CD14-positive monocyte (primary cell): ENCODE data around the gene KRTAP10-3. TPM values are rescaled to one million over a fixed set of nuclear protein-coding genes. Genes with fewer than 3 reads are reported as not detected.

ENCODE experiments used
- DNase-seq, 3 donors: peaks; one replicate each; pipeline ENCODE4 v3.0.0-alpha.2; 2011 to 2022
- H2AFZ ChIP-seq: 2 replicates; pipeline ENCODE4 v1.6.0; 2012; ENCODE audit warnings: mild to moderate bottlenecking, low read depth, low read length, inconsistent platforms; ENCODE audit not compliant: insufficient read depth, poor library complexity, severe bottlenecking
- H3K27ac ChIP-seq, 2 donors: 1 replicate in 1 of 2; 2 replicates in 1 of 2; pipeline ENCODE4 v1.5.1; 2012 to 2013; ENCODE audit warnings: low read length in 2 of 2, control low read depth in 1 of 2, inconsistent platforms in 1 of 2, low read depth in 1 of 2, mild to moderate bottlenecking in 1 of 2
- H3K27me3 ChIP-seq, 2 donors: one replicate each; pipeline versions ENCODE4 v1.6.0 to v1.6.1; 2011 to 2013; ENCODE audit warnings: low read length in 2 of 2; ENCODE audit not compliant: control insufficient read depth in 2 of 2, insufficient read depth in 2 of 2
- H3K36me3 ChIP-seq, 2 donors: replicated peaks in 1 of 2; 1 replicate in 1 of 2; 2 replicates in 1 of 2; pipeline versions ENCODE4 v1.5.1 to v1.6.1; 2012 to 2013; ENCODE audit warnings: low read length in 2 of 2, control low read depth in 1 of 2, inconsistent platforms in 1 of 2, mild to moderate bottlenecking in 1 of 2; ENCODE audit not compliant: insufficient read depth in 2 of 2, control insufficient read depth in 1 of 2
- H3K4me1 ChIP-seq, 2 donors: 1 replicate in 1 of 2; 2 replicates in 1 of 2; pipeline versions ENCODE4 v1.5.1 to v1.6.1; 2012 to 2013; ENCODE audit warnings: low read length in 2 of 2, control low read depth in 1 of 2, inconsistent platforms in 1 of 2, mild to moderate bottlenecking in 1 of 2, moderate library complexity in 1 of 2; ENCODE audit not compliant: insufficient read depth in 2 of 2, control insufficient read depth in 1 of 2
- H3K4me2 ChIP-seq: replicated peaks from 2 replicates; pipeline ENCODE3; 2012; ENCODE audit warnings: low read length, moderate library complexity, mild to moderate bottlenecking; ENCODE audit not compliant: poor library complexity, severe bottlenecking; ENCODE audit errors: extremely low read depth
- H3K4me3 ChIP-seq, 3 experiments: fragments of 200-600 bp in 1 of 3; sonication (generic) in 1 of 3; replicated peaks in 1 of 3; 1 replicate in 2 of 3; 2 replicates in 1 of 3; pipeline ENCODE4 v1.5.1; 2011 to 2013; ENCODE audit warnings: low read length in 3 of 3, mild to moderate bottlenecking in 3 of 3, control low read depth in 2 of 3, low read depth in 2 of 3, inconsistent platforms in 1 of 3, moderate library complexity in 1 of 3
- H3K79me2 ChIP-seq: 2 replicates; pipeline ENCODE4 v1.6.0; 2012; ENCODE audit warnings: mild to moderate bottlenecking, control low read depth, inconsistent platforms, low read length, moderate library complexity; ENCODE audit not compliant: insufficient read depth
- H3K9ac ChIP-seq: 2 replicates; pipeline ENCODE4 v1.6.0; 2017; ENCODE audit warnings: low read length, mild to moderate bottlenecking; ENCODE audit not compliant: insufficient read depth, poor library complexity, severe bottlenecking
- H3K9me3 ChIP-seq, 2 donors: replicated peaks in 1 of 2; 1 replicate in 1 of 2; 2 replicates in 1 of 2; pipeline versions ENCODE4 v1.5.1 to v1.6.1; 2012 to 2013; ENCODE audit warnings: low read length in 2 of 2, control low read depth in 1 of 2; ENCODE audit not compliant: control insufficient read depth in 1 of 2, insufficient read depth in 1 of 2
- H4K20me1 ChIP-seq: 2 replicates; pipeline ENCODE4 v1.6.0; 2012; ENCODE audit warnings: mild to moderate bottlenecking, low read length, control low read depth, moderate library complexity; ENCODE audit not compliant: insufficient read depth
- H3K27ac Mint-ChIP-seq, 7 donors: one replicate each; pipeline ENCODE4 v1.8.0; 2020; ENCODE audit warnings: mild to moderate bottlenecking in 7 of 7, mixed read lengths in 7 of 7, moderate library complexity in 6 of 7, inconsistent platforms in 2 of 7
- H3K27me3 Mint-ChIP-seq, 3 donors: one replicate each; pipeline ENCODE4 v1.8.0; 2021 to 2022; ENCODE audit warnings: low read depth in 3 of 3, mild to moderate bottlenecking in 3 of 3, mixed read lengths in 3 of 3, moderate library complexity in 3 of 3, inconsistent platforms in 1 of 3
- H3K36me3 Mint-ChIP-seq, 2 donors: one replicate each; pipeline ENCODE4 v1.8.0; 2020; ENCODE audit warnings: mixed read lengths in 2 of 2, inconsistent platforms in 1 of 2, mild to moderate bottlenecking in 1 of 2
- H3K4me1 Mint-ChIP-seq: one replicate; pipeline ENCODE4 v1.8.0; 2020; ENCODE audit warnings: mild to moderate bottlenecking, mixed read lengths
- H3K4me3 Mint-ChIP-seq, 2 donors: one replicate each; pipeline ENCODE4 v1.8.0; 2020; ENCODE audit warnings: mild to moderate bottlenecking in 2 of 2, mixed read lengths in 2 of 2, moderate library complexity in 1 of 2
- H3K9me3 Mint-ChIP-seq, 7 donors: one replicate each; pipeline ENCODE4 v1.8.0; 2020 to 2022; ENCODE audit warnings: mixed read lengths in 7 of 7, mild to moderate bottlenecking in 6 of 7, moderate library complexity in 6 of 7, inconsistent platforms in 2 of 7
- CTCF ChIP-seq: fragments of 200-600 bp; IDR thresholded peaks from one replicate; pipeline ENCODE4 v1.8.0; 2022; ENCODE audit warnings: antibody characterized with exemption, mild to moderate bottlenecking
- WGBS: methylation state at CpG from one replicate; pipeline ENCODE4 v1.1.5; 2013; ENCODE audit warnings: missing lambda C conversion rate; ENCODE audit not compliant: insufficient coverage; 5-methylcytosine and 5-hydroxymethylcytosine counted together
- intact Hi-C, 2 donors: fragments of 100-400 bp; cut with micrococcal nuclease; formaldehyde crosslinking; loops; one replicate each; pipeline versions ENCODE4 v1.15.0 to v1.15.1; 2023
- polyA plus RNA-seq, 3 donors: library from polyadenylated mRNA; depleted of rRNA in 1 of 3; unstranded in 2 of 3; stranded (reverse) in 1 of 3; fragments of 300-500 nt in 2 of 3; fragments of >200 nt in 1 of 3; fragmentation: Illumina TruSeq in 2 of 3; gene quantifications; 1 replicate in 2 of 3; 2 replicates in 1 of 3; pipeline ENCODE4 v1.2.3, GENCODE V29; 2012 to 2021

Gene KRTAP10-3
- polyA plus RNA-seq, 3 donors: not detected

GRCh38 chr21:44509539-44509938, 49.1 kb downstream of the KRTAP10-3 start:
- no peaks in the 10 kb centered on the region for H3K36me3 ChIP-seq
- H3K27ac ChIP-seq: no peak overlapping the region
- H3K27ac Mint-ChIP-seq: no peak overlapping the region
- H3K4me1 ChIP-seq: peaks cover 3 to 13% of the 10 kb centered on the region in 2 donors
- peaks cover 0 to 3% of the 10 kb centered on the region in 2 donors for H3K27me3 ChIP-seq
- no peaks in the 10 kb centered on the region for H3K4me1 Mint-ChIP-seq
- WGBS: 92% methylated on average over 12 of the region's 12 CpGs
- H3K4me2 ChIP-seq: no peak overlapping the region
- H3K79me2 ChIP-seq: no peaks in the 10 kb centered on the region
- DNase-seq: no peak
- intact Hi-C loops: loop anchor here in 1 of 2 donors (5.0 kb wide), 1 partner anchor 283 kb away; no protein-coding TSS in a partner anchor
- TF ChIP-seq CTCF: no peak
- no peak overlapping the region for H3K9ac ChIP-seq
- no peaks in the 10 kb centered on the region for H3K9me3 ChIP-seq
- H3K27me3 Mint-ChIP-seq: peaks cover 4 to 15% (median 10%) of the 10 kb centered on the region in 3 donors
- H2AFZ ChIP-seq: no peak overlapping the region
- no peaks in the 10 kb centered on the region for H4K20me1 ChIP-seq
- peak overlapping the region in 1 of 2 donors; percentile 33 for H3K4me3 Mint-ChIP-seq
- H3K36me3 Mint-ChIP-seq: no peaks in the 10 kb centered on the region
- no peaks in the 10 kb centered on the region for H3K9me3 Mint-ChIP-seq
- no peak overlapping the region for H3K4me3 ChIP-seq

GRCh38 chr21:44508711-44509445, 49.7 kb downstream of the KRTAP10-3 start:
- Histone ChIP-seq H3K4me2 (no peak overlapping the region), H2AFZ (no peak overlapping the region), H3K9me3 (peaks cover 0 to 4% of the 10 kb centered on the region in 2 donors), H3K27ac (no peak overlapping the region), H3K9ac (no peak overlapping the region), H3K4me1 (peaks cover 9 to 19% of the 10 kb centered on the region in 2 donors), H3K27me3 (peaks cover 0 to 3% of the 10 kb centered on the region in 2 donors), H3K36me3 (no peaks in the 10 kb centered on the region), H4K20me1 (no peaks in the 10 kb centered on the region), H3K4me3 (no peak overlapping the region), H3K79me2 (no peaks in the 10 kb centered on the region)
- no peak overlapping the region for H3K27ac Mint-ChIP-seq
- H3K27me3 Mint-ChIP-seq: peaks cover 4 to 18% (median 10%) of the 10 kb centered on the region in 3 donors
- H3K4me3 Mint-ChIP-seq: no peak overlapping the region
- WGBS: 92% methylated on average over 17 of the region's 30 CpGs
- H3K9me3 Mint-ChIP-seq: peaks cover 0 to 4% (median 3%) of the 10 kb centered on the region in 7 donors
- peaks cover 4% of the 10 kb centered on the region for H3K4me1 Mint-ChIP-seq
- intact Hi-C loops: loop anchor here in 1 of 2 donors (5.0 kb wide), 1 partner anchor 283 kb away; no protein-coding TSS in a partner anchor
- H3K36me3 Mint-ChIP-seq: no peaks in the 10 kb centered on the region
- DNase-seq: no peak
- no peak for TF ChIP-seq CTCF
